GM23338 (cell line): Measurements from ENCODE around the gene TRMT13. TPM values are rescaled to one million over a fixed set of nuclear protein-coding genes. Genes with fewer than 3 reads are reported as not detected.

Experiments
- ATAC-seq: fragments of 200-7000 bp; cut with Tn5 transposase; 3 replicates; pipeline ENCODE4 v1.9.1; 2020
- DNase-seq: peaks from one replicate; pipeline ENCODE4 v3.0.0-alpha.2; 2015; ENCODE audit warnings: low spot score
- H2AFZ ChIP-seq: fragments of 200-600 bp; sonication (generic); 2 replicates; pipeline ENCODE4 v1.8.0; 2016; ENCODE audit warnings: antibody characterized with exemption, mild to moderate bottlenecking, moderate library complexity
- H3F3A ChIP-seq: fragments of 200-600 bp; sonication (generic); replicated peaks from 2 replicates; pipeline ENCODE4 v1.8.0; 2017; ENCODE audit warnings: antibody characterized with exemption, mixed run types, low read depth
- H3K27ac ChIP-seq: fragments of 200-600 bp; sonication (generic); 2 replicates; pipeline ENCODE4 v1.6.1; 2016; ENCODE audit warnings: low read depth
- H3K27me3 ChIP-seq: fragments of 200-600 bp; sonication (generic); 2 replicates; pipeline ENCODE4 v1.8.0; 2016; ENCODE audit warnings: mild to moderate bottlenecking, mixed run types, moderate library complexity; ENCODE audit not compliant: insufficient read depth
- H3K36me3 ChIP-seq: fragments of 200-600 bp; sonication (generic); 2 replicates; pipeline ENCODE4 v1.8.0; 2016; ENCODE audit warnings: mild to moderate bottlenecking; ENCODE audit not compliant: insufficient read depth
- H3K4me1 ChIP-seq: fragments of 200-600 bp; sonication (generic); 2 replicates; pipeline ENCODE4 v1.8.0; 2016; ENCODE audit warnings: mild to moderate bottlenecking, moderate library complexity; ENCODE audit not compliant: insufficient read depth
- H3K4me2 ChIP-seq: fragments of 200-600 bp; sonication (generic); 2 replicates; pipeline ENCODE4 v1.7.1; 2017; ENCODE audit warnings: mixed run types
- H3K4me3 ChIP-seq: fragments of 200-600 bp; sonication (generic); 2 replicates; pipeline ENCODE4 v1.6.1; 2016; ENCODE audit warnings: mixed run types
- H3K79me2 ChIP-seq: fragments of 200-600 bp; sonication (generic); replicated peaks from 2 replicates; pipeline ENCODE4 v1.8.0; 2017; ENCODE audit warnings: mild to moderate bottlenecking; ENCODE audit not compliant: insufficient read depth
- H3K9me2 ChIP-seq: fragments of 200-600 bp; sonication (generic); 2 replicates; pipeline ENCODE4 v1.8.0; 2017; ENCODE audit not compliant: insufficient read depth
- H4K20me1 ChIP-seq: fragments of 200-600 bp; sonication (generic); replicated peaks from 2 replicates; pipeline ENCODE4 v1.8.0; 2017; ENCODE audit warnings: mild to moderate bottlenecking; ENCODE audit not compliant: insufficient read depth
- H3K27ac Mint-ChIP-seq: 2 replicates; pipeline ENCODE4 v1.8.0; 2020; ENCODE audit warnings: inconsistent platforms, mild to moderate bottlenecking, moderate library complexity, mixed read lengths
- H3K27me3 Mint-ChIP-seq: 3 replicates; pipeline ENCODE4 v1.8.0; 2022; ENCODE audit warnings: low read depth, mild to moderate bottlenecking, moderate library complexity, mixed read lengths, inconsistent platforms; ENCODE audit not compliant: insufficient read depth, poor library complexity
- H3K36me3 Mint-ChIP-seq: 3 replicates; pipeline ENCODE4 v1.8.0; 2021; ENCODE audit warnings: low read depth, mild to moderate bottlenecking, inconsistent platforms, moderate library complexity, mixed read lengths
- H3K4me1 Mint-ChIP-seq: 3 replicates; pipeline ENCODE4 v1.8.0; 2020; ENCODE audit warnings: mild to moderate bottlenecking, inconsistent platforms, mixed read lengths
- H3K4me3 Mint-ChIP-seq: 3 replicates; pipeline ENCODE4 v1.8.0; 2021; ENCODE audit warnings: moderate library complexity, mild to moderate bottlenecking, inconsistent platforms, mixed read lengths
- H3K9me3 Mint-ChIP-seq: 3 replicates; pipeline ENCODE4 v1.8.0; 2020; ENCODE audit warnings: moderate library complexity, mild to moderate bottlenecking, inconsistent platforms, mixed read lengths
- CTCF ChIP-seq, 2 experiments: fragments of 200-600 bp in 1 of 2; sonication (generic) in 1 of 2; conservative IDR thresholded peaks; 2 replicates each; pipeline versions ENCODE4 v1.5.1 to v1.6.1; 2016 to 2017; ENCODE audit warnings: antibody characterized with exemption in 2 of 2, low read depth in 2 of 2, mild to moderate bottlenecking in 2 of 2, moderate library complexity in 1 of 2
- EZH2phosphoT487 ChIP-seq: fragments of 200-600 bp; sonication (generic); IDR thresholded peaks from one replicate; pipeline ENCODE4 v1.8.1; 2018; ENCODE audit warnings: antibody characterized with exemption; ENCODE audit not compliant: unreplicated experiment
- JUNB ChIP-seq: IDR thresholded peaks from one replicate; pipeline ENCODE4 v1.6.1; 2016; ENCODE audit warnings: antibody characterized with exemption; ENCODE audit not compliant: unreplicated experiment
- NANOG ChIP-seq: IDR thresholded peaks from 2 replicates; pipeline ENCODE4 v1.6.1; 2016; ENCODE audit warnings: antibody characterized with exemption, borderline replicate concordance
- POLR2AphosphoS5 ChIP-seq: IDR thresholded peaks from 2 replicates; pipeline ENCODE4 v1.6.1; 2016; ENCODE audit warnings: antibody characterized with exemption, low read depth
- STAT1 ChIP-seq: IDR thresholded peaks from one replicate; pipeline ENCODE4 v1.6.1; 2016; ENCODE audit warnings: antibody characterized with exemption; ENCODE audit not compliant: unreplicated experiment
- ZNF114 ChIP-seq: fragments of 250-450 bp; sonication (Bioruptor Pico); IDR thresholded peaks from 2 replicates; pipeline ENCODE4 v1.5.0; 2020; ENCODE audit warnings: mild to moderate bottlenecking, moderate library complexity
- ZNF331 ChIP-seq: fragments of 250-450 bp; sonication (Bioruptor Pico); IDR thresholded peaks from 2 replicates; pipeline ENCODE4 v1.5.0; 2020; ENCODE audit warnings: low read depth, mild to moderate bottlenecking, moderate library complexity
- polyA plus RNA-seq: library from polyadenylated mRNA; unstranded; fragments of >200 nt; fragmentation: Nextera tagmentation; extraction: Ambion mirVana; gene quantifications from 2 replicates; pipeline ENCODE4 v1.2.1, GENCODE V29; 2016
- total RNA-seq: library from RNA; depleted of rRNA; stranded (reverse); fragments of >200 nt; shearing (Covaris generic); gene quantifications from 2 replicates; pipeline ENCODE4 v1.2.3, GENCODE V29; 2014
- TF ChIP-seq, protein P1 (sequence below): fragments of 250-450 bp; sonication (Bioruptor Pico); IDR thresholded peaks from 2 replicates; pipeline ENCODE4 v1.5.0; 2020; ENCODE audit warnings: mild to moderate bottlenecking, moderate library complexity
- TF ChIP-seq, protein P2 (sequence below): IDR thresholded peaks from 2 replicates; pipeline ENCODE4 v1.6.1; 2016; ENCODE audit warnings: antibody characterized with exemption

Gene TRMT13
- total and polyA plus RNA-seq, 2 experiments from 2014 or later, result 14.5 to 22.8 TPM

GRCh38 chr1:100184536-100184935, 51.6 kb downstream of the TRMT13 start:
- Histone ChIP-seq H3F3A (no peaks in the 10 kb centered on the region), H3K9me2 (no peaks in the 10 kb centered on the region), H3K4me3 (no peak overlapping the region), H3K36me3 (no peaks in the 10 kb centered on the region), H3K79me2 (no peaks in the 10 kb centered on the region), H2AFZ (no peak overlapping the region), H3K4me2 (no peak overlapping the region), H3K27ac (no peak overlapping the region), H4K20me1 (no peaks in the 10 kb centered on the region), H3K27me3 (no peaks in the 10 kb centered on the region), H3K4me1 (no peaks in the 10 kb centered on the region)
- peaks cover 1% of the 10 kb centered on the region for H3K27me3 Mint-ChIP-seq
- H3K4me3 Mint-ChIP-seq, result no peak overlapping the region
- no peaks in the 10 kb centered on the region for H3K9me3 Mint-ChIP-seq
- H3K36me3 Mint-ChIP-seq, result no peaks in the 10 kb centered on the region
- no peak overlapping the region for H3K27ac Mint-ChIP-seq
- DNase-seq (no peak), ATAC-seq (no peak)
- H3K4me1 Mint-ChIP-seq, result no peaks in the 10 kb centered on the region
- TF ChIP-seq CTCF (conservative IDR thresholded peaks at IDR 0.05; ENCODE audit: low read depth in 2 of 2) (no peak), NANOG (no peak)

- Mint-ChIP-seq H3K4me1 (no peaks in the 10 kb centered on the region), H3K9me3 (no peaks in the 10 kb centered on the region), H3K27ac (no peak overlapping the region), H3K4me3 (no peak overlapping the region), H3K27me3 (no peaks in the 10 kb centered on the region), H3K36me3 (no peaks in the 10 kb centered on the region; the same call in 2 of the 3 replicates)
- Histone ChIP-seq H3K9me2 (no peaks in the 10 kb centered on the region), H4K20me1 (no peaks in the 10 kb centered on the region), H2AFZ (no peak overlapping the region), H3F3A (no peaks in the 10 kb centered on the region), H3K79me2 (no peaks in the 10 kb centered on the region), H3K4me2 (no peak overlapping the region), H3K27me3 (no peaks in the 10 kb centered on the region), H3K4me1 (no peaks in the 10 kb centered on the region), H3K4me3 (no peak overlapping the region), H3K27ac (no peak overlapping the region), H3K36me3 (no peaks in the 10 kb centered on the region)
- ATAC-seq (no peak), DNase-seq (no peak)
- TF ChIP-seq ZNF114 (CRISPR knock-in tag) (no peak), CTCF (conservative IDR thresholded peaks at IDR 0.05; ENCODE audit: low read depth in 2 of 2) (no peak), ZNF331 (CRISPR knock-in tag) (no peak), NANOG (no peak), POLR2AphosphoS5 (no peak), EZH2phosphoT487 (no peak), JUNB (no peak), STAT1 (no peak)
- TF ChIP-seq, protein P1, sequence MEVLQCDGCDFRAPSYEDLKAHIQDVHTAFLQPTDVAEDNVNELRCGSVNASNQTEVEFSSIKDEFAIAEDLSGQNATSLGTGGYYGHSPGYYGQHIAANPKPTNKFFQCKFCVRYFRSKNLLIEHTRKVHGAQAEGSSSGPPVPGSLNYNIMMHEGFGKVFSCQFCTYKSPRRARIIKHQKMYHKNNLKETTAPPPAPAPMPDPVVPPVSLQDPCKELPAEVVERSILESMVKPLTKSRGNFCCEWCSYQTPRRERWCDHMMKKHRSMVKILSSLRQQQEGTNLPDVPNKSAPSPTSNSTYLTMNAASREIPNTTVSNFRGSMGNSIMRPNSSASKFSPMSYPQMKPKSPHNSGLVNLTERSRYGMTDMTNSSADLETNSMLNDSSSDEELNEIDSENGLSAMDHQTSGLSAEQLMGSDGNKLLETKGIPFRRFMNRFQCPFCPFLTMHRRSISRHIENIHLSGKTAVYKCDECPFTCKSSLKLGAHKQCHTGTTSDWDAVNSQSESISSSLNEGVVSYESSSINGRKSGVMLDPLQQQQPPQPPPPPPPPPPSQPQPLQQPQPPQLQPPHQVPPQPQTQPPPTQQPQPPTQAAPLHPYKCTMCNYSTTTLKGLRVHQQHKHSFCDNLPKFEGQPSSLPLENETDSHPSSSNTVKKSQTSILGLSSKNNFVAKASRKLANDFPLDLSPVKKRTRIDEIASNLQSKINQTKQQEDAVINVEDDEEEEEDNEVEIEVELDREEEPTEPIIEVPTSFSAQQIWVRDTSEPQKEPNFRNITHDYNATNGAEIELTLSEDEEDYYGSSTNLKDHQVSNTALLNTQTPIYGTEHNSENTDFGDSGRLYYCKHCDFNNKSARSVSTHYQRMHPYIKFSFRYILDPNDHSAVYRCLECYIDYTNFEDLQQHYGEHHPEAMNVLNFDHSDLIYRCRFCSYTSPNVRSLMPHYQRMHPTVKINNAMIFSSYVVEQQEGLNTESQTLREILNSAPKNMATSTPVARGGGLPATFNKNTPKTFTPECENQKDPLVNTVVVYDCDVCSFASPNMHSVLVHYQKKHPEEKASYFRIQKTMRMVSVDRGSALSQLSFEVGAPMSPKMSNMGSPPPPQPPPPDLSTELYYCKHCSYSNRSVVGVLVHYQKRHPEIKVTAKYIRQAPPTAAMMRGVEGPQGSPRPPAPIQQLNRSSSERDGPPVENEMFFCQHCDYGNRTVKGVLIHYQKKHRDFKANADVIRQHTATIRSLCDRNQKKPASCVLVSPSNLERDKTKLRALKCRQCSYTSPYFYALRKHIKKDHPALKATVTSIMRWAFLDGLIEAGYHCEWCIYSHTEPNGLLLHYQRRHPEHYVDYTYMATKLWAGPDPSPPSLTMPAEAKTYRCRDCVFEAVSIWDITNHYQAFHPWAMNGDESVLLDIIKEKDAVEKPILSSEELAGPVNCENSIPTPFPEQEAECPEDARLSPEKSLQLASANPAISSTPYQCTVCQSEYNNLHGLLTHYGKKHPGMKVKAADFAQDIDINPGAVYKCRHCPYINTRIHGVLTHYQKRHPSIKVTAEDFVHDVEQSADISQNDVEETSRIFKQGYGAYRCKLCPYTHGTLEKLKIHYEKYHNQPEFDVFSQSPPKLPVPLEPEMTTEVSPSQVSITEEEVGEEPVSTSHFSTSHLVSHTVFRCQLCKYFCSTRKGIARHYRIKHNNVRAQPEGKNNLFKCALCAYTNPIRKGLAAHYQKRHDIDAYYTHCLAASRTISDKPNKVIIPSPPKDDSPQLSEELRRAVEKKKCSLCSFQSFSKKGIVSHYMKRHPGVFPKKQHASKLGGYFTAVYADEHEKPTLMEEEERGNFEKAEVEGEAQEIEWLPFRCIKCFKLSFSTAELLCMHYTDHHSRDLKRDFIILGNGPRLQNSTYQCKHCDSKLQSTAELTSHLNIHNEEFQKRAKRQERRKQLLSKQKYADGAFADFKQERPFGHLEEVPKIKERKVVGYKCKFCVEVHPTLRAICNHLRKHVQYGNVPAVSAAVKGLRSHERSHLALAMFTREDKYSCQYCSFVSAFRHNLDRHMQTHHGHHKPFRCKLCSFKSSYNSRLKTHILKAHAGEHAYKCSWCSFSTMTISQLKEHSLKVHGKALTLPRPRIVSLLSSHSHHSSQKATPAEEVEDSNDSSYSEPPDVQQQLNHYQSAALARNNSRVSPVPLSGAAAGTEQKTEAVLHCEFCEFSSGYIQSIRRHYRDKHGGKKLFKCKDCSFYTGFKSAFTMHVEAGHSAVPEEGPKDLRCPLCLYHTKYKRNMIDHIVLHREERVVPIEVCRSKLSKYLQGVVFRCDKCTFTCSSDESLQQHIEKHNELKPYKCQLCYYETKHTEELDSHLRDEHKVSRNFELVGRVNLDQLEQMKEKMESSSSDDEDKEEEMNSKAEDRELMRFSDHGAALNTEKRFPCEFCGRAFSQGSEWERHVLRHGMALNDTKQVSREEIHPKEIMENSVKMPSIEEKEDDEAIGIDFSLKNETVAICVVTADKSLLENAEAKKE (CRISPR knock-in tag), result no peak
- TF ChIP-seq, protein P2, sequence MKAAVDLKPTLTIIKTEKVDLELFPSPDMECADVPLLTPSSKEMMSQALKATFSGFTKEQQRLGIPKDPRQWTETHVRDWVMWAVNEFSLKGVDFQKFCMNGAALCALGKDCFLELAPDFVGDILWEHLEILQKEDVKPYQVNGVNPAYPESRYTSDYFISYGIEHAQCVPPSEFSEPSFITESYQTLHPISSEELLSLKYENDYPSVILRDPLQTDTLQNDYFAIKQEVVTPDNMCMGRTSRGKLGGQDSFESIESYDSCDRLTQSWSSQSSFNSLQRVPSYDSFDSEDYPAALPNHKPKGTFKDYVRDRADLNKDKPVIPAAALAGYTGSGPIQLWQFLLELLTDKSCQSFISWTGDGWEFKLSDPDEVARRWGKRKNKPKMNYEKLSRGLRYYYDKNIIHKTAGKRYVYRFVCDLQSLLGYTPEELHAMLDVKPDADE, result no peak
Observed at GRCh38 chr1:100187912-100188311, 54.9 kb downstream of the TRMT13 start.
